Mucosa of descending colon (tissue), 3 donors: ENCODE results near the gene CSNK1G2. TPM values are rescaled to one million over a fixed set of nuclear protein-coding genes. Genes with fewer than 3 reads are reported as not detected.

Experiments used
- ATAC-seq: fragments of 200-7000 bp; cut with Tn5 transposase; one replicate; pipeline ENCODE4 v1.9.1; 2020; ENCODE audit warnings: mild to moderate bottlenecking, moderate library complexity
- DNase-seq, 3 donors: peaks; one replicate each; pipeline ENCODE4 v3.0.0-alpha.2; 2020
- H3K36me3 ChIP-seq: fragments of 200-600 bp; one replicate; pipeline ENCODE4 v1.8.0; 2021; ENCODE audit warnings: low read depth, mild to moderate bottlenecking
- H3K4me1 ChIP-seq: fragments of 200-600 bp; one replicate; pipeline ENCODE4 v1.8.0; 2021; ENCODE audit warnings: low read depth, mild to moderate bottlenecking
- H3K4me3 ChIP-seq: fragments of 200-600 bp; one replicate; pipeline ENCODE4 v1.8.0; 2021; ENCODE audit warnings: mild to moderate bottlenecking
- H3K9me3 ChIP-seq: fragments of 200-600 bp; one replicate; pipeline ENCODE4 v1.8.0; 2021; ENCODE audit warnings: mild to moderate bottlenecking
- CTCF ChIP-seq: fragments of 200-600 bp; IDR thresholded peaks from one replicate; pipeline ENCODE4 v1.8.0; 2022; ENCODE audit warnings: antibody characterized with exemption, mild to moderate bottlenecking
- intact Hi-C, 2 donors: fragments of 100-400 bp; cut with DNase I in 1 of 2; cut with micrococcal nuclease in 1 of 2; formaldehyde crosslinking; loops; one replicate each; pipeline versions ENCODE4 v1.11.0 to v1.11.1; 2022; cut with DNase I, micrococcal nuclease
- total RNA-seq, 3 donors: library from RNA; stranded (reverse); fragmentation: NEBNext Ultra II Directional in 2 of 3; extraction: Animal tissue kit (Norgen Biotek cat#: 25700) in 2 of 3; gene quantifications; one replicate each; pipeline versions ENCODE4 v1.2.1 to v1.2.4, GENCODE V29; 2021 to 2023
- donor health status: DM: no; HTN: no; CAD: no; lungs with moderate emphysema.
- donor health status: DM: no; HTN: no; CAD: no.
- donor health status: DM: no; HTN: yes; CAD: no.

The CSNK1G2 gene
- total RNA-seq, 3 donors from 2014 or later = 51.8 to 58.6 (median 56.7) TPM

- DNase-seq (no peak), ATAC-seq (no peak)
- intact Hi-C loops = no loop called here
- Histone ChIP-seq H3K4me1 (no peaks in the 10 kb centered on the region), H3K4me3 (no peak overlapping the region), H3K36me3 (peaks cover 12% of the 10 kb centered on the region), H3K9me3 (no peaks in the 10 kb centered on the region)
- no peak for TF ChIP-seq CTCF
Observed at GRCh38 chr19:1990230-1991017, 49.5 kb downstream of the CSNK1G2 start.

- peaks cover 8% of the 10 kb centered on the region for H3K36me3 ChIP-seq
Observed at GRCh38 chr19:1991018-1991913, 50.3 kb downstream of the CSNK1G2 start.

GRCh38 chr19:1992759-1993260 lies 51.8 kb downstream of the CSNK1G2 start:
- H3K4me3 ChIP-seq = no peak overlapping the region
- no peaks in the 10 kb centered on the region for H3K4me1 ChIP-seq
- ATAC-seq = peak; percentile 87
- DNase-seq = peak in 2 of 3 donors; percentile 42 to 71
- intact Hi-C loops = no loop called here
- H3K9me3 ChIP-seq = no peaks in the 10 kb centered on the region
- peaks cover 8% of the 10 kb centered on the region for H3K36me3 ChIP-seq
- no peak for TF ChIP-seq CTCF

More at GRCh38 chr19:1991018-1991913, 50.3 kb downstream of the CSNK1G2 start:
- Histone ChIP-seq H3K9me3 (no peaks in the 10 kb centered on the region), H3K4me1 (no peaks in the 10 kb centered on the region), H3K4me3 (no peak overlapping the region)
- TF ChIP-seq CTCF = no peak
- DNase-seq (no peak), ATAC-seq (no peak)
- intact Hi-C loops = no loop called here

GRCh38 chr19:1997353-1998233 lies 56.6 kb downstream of the CSNK1G2 start:
- Histone ChIP-seq H3K4me1 (no peaks in the 10 kb centered on the region), H3K4me3 (no peak overlapping the region), H3K36me3 (peaks cover 3% of the 10 kb centered on the region), H3K9me3 (no peaks in the 10 kb centered on the region)
- ATAC-seq = no peak
- intact Hi-C loops = no loop called here
- TF ChIP-seq CTCF = no peak
- no peak for DNase-seq
